Erythroblast (primary cell): ENCODE measurements around the gene SCN1B.
"Not testable (repeated sequence)": the region's sequence is repeated elsewhere in the genome, so short reads cannot be mapped to it uniquely, and the experiment has no call there.

Experiments
- GATA1 ChIP-seq: IDR thresholded peaks from 2 replicates; pipeline ENCODE4 v1.6.1; 2011; ENCODE audit warnings: low read depth, mild to moderate bottlenecking, control low read depth, low read length, moderate library complexity
- POLR2A ChIP-seq: IDR thresholded peaks from 2 replicates; pipeline ENCODE4 v1.6.1; 2011; ENCODE audit warnings: mild to moderate bottlenecking, low read length

GRCh38 chr19:35006007-35006341 is 24.3 kb upstream of the SCN1B start:
- TF ChIP-seq POLR2A, GATA1: not testable (repeated sequence)
